Breast epithelium (tissue), 3 donors: ENCODE results near the gene UGT1A3.

Source experiments
- POLR2A ChIP-seq: fragments of 450-650 bp; IDR thresholded peaks from one replicate; pipeline ENCODE4 v1.6.1; 2016; ENCODE audit warnings: antibody characterized with exemption, mild to moderate bottlenecking, moderate library complexity
- TF ChIP-seq, protein P1 (sequence below), 3 donors: fragments of 450-650 bp; IDR thresholded peaks; one replicate each; pipeline ENCODE4 v1.5.1; 2016 to 2017; ENCODE audit warnings: antibody characterized with exemption in 3 of 3, mild to moderate bottlenecking in 3 of 3, moderate library complexity in 3 of 3

DNA sequence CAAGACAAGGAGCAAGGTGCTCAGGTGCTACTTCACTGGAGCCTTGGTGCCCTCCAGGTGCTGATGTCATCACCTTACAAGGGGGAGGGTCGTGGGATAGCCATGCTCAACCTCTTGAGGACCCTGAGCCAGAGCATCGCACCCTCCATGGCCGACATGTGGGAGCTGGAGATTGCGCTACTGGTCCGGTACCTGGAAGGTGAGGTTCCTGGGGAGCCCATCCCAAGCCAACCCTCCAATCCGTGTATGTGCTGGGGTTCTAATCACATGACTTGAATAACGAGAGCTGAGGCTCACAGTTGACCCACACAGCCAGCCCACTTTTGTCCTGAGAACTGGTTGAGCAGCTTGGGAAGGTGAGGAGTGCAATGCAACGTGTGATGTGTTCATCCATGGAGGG, 75.2 kb downstream of the UGT1A3 start:
- TF ChIP-seq, protein P1, sequence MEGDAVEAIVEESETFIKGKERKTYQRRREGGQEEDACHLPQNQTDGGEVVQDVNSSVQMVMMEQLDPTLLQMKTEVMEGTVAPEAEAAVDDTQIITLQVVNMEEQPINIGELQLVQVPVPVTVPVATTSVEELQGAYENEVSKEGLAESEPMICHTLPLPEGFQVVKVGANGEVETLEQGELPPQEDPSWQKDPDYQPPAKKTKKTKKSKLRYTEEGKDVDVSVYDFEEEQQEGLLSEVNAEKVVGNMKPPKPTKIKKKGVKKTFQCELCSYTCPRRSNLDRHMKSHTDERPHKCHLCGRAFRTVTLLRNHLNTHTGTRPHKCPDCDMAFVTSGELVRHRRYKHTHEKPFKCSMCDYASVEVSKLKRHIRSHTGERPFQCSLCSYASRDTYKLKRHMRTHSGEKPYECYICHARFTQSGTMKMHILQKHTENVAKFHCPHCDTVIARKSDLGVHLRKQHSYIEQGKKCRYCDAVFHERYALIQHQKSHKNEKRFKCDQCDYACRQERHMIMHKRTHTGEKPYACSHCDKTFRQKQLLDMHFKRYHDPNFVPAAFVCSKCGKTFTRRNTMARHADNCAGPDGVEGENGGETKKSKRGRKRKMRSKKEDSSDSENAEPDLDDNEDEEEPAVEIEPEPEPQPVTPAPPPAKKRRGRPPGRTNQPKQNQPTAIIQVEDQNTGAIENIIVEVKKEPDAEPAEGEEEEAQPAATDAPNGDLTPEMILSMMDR (IDR thresholded peaks at IDR 0.05) = no peak
- TF ChIP-seq POLR2A = no peak
